Stimulated activated CD4-positive, alpha-beta T cell treated with anti-CD3 and anti-CD28 coated beads, Interleukin-1b, Interleukin-23, amount 100 ng/mL, for 48 hours (primary cell): Measurements from ENCODE around the gene MPG.
A peak's percentile ranks its signal among the peaks of the same experiment; 100 is the strongest.
"Not testable (repeated sequence)": the region's sequence is repeated elsewhere in the genome, so short reads cannot be mapped to it uniquely, and the experiment has no call there.

Experiments used
- DNase-seq: peaks from one replicate; pipeline ENCODE4 v3.0.0-alpha.2; 2020

MPG gene, protein sequence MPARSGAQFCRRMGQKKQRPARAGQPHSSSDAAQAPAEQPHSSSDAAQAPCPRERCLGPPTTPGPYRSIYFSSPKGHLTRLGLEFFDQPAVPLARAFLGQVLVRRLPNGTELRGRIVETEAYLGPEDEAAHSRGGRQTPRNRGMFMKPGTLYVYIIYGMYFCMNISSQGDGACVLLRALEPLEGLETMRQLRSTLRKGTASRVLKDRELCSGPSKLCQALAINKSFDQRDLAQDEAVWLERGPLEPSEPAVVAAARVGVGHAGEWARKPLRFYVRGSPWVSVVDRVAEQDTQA

DNA sequence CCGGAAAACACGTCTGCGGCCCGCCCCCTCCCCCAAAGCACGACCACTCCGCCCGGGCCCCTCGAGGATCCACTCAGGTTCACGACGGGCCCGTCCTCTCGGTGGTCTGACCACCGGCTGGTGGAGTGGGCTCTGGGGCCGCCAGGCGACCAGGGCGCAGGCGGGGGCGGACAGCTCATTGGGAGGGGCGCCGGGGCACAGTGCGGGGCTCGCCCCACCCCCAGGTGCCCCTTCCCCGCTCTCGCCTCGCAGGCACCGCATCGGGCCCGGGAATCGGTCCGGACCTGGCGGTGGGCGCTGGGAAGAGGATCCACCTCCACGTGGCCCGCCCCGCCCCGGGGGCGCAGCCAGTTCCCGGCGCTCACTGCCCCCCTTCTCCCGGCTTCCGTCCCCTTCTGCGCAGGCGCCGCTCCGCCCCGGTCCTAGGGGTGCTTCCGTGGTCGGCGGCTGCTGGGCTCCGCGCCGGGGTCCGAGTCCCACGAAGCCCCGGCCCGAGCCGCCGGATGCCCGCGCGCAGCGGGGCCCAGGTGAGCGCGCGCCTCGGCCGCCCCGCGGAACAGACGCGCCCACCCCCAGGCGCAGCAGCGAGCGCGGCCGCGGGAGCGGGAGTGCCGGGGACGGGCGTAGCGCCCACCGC, at the start of gene MPG:
TSS of gene MPG (plus strand) at position 419 of the 637 bp plus-strand sequence. CDS start at position 504, 85 bp downstream.
- peak; percentile 76 for DNase-seq

DNA sequence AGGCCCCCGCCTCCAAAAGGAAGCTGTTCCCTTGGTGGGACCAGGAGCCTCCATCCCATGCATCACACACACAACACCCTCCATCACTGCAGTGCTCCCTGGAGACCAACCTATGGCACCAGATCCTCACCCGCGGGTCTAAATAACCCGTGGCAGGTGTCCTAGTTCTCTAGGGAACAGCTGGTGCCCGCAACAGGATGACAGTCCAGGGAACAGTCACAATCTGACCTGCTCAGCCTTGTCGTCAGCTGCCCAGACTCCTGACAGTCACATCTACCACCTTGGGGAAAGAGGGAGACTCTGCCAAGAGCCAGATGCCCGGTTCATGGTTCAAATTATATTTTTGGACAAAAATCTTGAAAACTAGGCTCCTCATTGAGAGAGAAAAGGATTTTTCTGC, 47.4 kb upstream of the MPG start:
- not testable (repeated sequence) for DNase-seq

DNA sequence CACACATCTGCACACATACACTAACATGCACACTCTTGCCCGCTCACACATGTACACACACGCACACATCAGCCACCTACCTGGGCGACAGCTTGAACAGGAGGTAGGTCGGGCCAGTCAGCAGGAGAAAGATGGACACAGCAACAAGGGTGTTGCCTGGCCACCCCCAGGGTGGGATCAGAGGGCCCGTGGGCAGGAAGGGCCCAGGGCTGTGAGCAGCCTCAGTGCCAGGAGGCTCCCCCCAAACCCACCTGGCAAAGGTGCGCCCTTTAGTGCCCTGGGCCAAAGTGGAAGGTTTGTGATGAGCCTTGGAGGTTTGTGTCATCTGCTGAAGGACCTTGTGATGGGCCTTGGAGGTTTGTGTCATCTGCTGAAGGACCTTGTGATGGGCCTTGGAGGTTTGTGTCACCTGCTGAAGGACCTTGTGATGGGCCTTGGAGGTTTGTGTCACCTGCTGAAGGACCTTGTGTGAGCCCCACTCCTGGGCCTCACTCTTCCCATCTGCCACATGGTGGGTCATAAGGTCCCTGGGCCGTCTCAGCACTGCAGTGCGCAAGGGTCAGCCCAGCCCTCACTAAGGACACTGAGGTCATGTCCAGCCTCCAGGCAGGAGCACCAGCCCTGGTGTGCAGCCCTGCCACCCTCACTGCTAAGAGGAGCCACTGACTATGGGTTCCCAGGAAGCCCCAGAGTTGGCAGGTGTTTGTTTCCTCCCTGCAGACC, 44.7 kb upstream of the MPG start:
- DNase-seq = not testable (repeated sequence)

DNA sequence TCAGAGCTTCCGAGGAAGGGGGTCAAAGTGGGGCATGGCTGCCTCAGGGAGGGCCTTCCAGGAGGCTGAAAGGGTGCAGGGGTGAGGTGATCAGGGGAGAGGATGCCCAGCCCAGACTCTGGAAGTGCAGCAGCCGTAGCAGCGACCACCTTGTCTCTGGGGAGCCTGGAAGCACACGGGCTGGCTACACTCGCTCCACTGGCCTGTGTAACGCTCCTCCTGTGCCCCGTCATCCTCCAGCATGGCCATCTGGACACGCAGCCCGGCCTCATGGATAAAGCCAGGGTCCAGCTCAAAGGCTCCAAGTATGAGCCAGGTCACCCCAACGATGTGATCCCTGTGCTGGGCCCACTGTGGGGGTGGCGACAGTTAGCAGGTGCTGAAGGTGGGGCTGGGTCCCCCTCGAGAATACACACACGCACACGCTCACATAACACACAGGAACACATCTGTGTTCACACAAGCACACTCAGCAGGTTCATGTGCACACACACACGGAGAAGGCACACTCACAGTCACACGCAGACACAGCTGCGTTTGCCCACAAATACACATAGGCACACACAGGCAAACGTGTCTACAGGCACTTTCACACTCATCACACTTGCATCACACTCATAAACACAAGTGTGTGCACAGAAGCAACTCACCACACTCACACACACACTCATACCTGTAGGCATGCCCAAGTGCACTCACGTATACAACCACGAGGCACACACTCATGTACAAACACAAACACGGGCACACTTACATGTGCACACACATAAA, 44.0 kb upstream of the MPG start:
- DNase-seq = no peak

- no peak for DNase-seq
These were observed 43.4 kb upstream of the MPG start for GRCh38 chr16:34648-34987.

- no peak for DNase-seq
These were observed 42.9 kb upstream of the MPG start for GRCh38 chr16:35011-35677.

DNA sequence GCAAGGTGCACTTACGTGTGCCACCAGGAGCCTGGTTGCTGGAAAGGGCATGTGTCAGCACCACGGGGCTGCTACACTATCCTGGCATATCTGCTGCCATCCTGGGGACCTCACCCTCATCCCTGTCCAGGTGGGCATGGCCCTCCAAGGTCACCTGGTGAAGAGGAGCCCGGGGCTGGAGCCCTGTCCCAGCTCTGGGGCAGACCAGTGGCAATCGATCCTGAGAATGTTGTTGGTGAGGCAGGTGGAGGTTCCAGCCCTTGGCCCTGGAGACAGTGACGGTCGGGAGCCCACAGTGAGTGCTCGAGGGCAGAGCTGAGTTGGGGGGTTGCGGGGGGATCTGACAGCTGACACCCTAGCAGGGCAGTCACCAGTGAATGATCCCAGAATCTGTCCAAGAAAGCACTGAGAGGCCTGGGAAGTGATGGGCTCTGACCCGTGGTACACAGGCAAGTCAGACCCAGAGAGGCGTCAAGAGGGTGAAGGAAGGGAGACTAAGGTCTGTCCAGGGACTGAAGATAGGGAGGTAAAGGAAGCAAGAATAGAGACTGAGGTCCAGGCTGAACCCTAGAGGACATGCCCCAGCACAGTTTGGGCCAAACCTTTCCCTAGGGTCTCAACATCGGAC, 42.2 kb upstream of the MPG start:
- no peak for DNase-seq

- no peak for DNase-seq
These were observed 41.6 kb upstream of the MPG start for GRCh38 chr16:36336-36984.

DNA sequence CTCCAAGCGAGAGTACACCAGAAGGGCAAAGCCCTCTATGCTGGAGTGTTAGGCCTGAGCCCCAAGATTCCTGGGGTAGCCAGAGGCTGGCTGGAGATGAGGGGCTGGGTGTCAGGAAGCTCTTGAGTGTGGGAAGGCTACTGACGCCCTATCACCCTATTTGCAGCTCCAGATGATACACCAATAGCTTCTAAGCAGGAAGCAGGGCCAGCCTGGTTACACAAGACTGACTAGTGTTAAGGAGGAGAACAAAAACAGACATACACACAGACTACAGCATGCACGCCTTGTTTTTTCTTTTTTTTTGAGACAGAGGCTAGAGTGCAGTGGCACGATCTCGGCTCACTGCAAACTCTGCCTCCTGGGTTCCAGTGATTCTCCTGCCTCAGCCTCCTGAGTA, 40.5 kb upstream of the MPG start:
- no peak for DNase-seq

DNA sequence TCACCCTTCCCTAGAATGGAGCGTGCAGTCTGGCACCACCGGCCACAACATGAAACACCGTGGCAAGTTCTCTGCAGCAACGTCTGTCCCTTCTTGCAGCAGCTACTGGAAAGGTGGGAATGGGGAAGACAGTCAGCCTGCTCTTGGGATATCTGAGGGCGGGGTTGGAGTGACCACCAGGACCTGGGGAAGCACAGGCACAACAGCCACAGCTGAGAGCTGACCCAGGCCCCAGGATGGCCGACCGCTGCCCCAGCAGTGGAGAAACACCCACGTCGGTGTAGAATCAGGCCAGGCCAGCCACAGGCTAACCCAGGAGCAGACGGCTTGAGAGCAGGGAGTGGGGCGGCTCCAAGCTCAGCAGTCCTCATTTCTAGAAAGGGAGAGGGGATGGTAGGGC, 39.8 kb upstream of the MPG start:
- DNase-seq = not testable (repeated sequence)

DNA sequence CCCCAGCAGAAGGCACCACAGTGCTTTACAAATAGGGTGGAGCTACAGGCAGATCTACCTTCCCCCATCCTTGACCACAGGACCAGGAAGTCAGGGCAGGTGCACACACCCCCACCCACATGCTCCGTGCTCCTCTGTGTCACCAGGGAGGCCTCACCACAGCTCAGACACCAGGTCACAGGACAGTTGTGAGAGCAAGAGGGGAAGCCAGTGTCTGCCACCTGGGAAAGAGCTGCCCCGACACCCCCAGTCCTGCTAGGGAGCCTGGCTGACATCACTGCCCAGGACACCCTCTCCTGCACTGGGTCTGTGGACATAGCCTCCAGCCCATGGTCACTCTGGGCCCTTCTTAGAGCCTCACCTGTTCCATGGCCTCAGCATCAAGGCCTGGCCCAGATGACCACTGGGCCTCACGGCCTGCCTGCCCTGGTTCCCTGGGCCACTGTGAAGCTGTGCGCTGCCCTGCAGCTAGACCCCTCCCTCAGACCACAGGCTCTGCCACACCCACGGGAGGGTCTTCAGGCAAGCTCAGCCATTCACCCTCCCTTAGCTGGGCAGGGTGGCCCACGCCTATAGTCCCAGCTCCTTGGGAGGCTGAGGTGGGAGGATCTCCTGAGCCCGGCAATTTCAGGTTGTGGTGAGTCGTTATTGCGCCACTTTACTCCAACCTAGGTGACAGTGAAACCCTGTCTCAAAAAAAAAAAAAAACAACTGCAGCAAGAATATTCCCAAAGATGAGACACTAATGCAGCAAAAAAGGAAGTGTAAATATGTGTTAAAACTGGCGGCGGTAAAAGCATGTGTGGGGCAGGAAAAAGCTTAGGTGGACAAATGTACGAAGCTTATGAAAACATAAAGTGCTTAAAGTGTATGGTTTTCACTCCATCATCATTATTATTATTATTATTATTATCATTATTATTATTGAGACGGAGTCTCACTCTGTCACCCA, 38.8 kb upstream of the MPG start:
- DNase-seq = peak; percentile 50

GRCh38 chr16:41439-42068, 36.5 kb upstream of the MPG start:
- DNase-seq = no peak

GRCh38 chr16:42069-42457, 36.0 kb upstream of the MPG start:
- no peak for DNase-seq

DNA sequence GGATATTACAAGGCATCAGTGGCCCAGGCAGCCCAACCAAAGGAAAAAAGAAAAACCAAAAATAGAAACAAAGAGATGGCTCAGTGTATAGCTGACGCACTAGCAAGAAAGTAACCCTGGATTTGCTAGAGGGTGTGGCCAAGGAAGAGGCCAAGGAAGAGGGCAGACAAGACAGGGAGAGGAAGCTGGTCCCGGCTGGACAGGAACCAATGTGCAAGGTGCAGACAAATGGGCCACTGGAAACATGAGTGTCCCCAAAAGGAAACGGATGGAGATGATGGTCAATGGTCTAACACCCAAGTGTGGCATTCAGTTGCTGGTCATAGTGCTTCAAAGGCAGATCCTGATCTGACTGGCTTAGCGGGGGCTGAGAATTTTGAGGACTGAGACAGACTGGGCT, 35.3 kb upstream of the MPG start:
- no peak for DNase-seq

DNA sequence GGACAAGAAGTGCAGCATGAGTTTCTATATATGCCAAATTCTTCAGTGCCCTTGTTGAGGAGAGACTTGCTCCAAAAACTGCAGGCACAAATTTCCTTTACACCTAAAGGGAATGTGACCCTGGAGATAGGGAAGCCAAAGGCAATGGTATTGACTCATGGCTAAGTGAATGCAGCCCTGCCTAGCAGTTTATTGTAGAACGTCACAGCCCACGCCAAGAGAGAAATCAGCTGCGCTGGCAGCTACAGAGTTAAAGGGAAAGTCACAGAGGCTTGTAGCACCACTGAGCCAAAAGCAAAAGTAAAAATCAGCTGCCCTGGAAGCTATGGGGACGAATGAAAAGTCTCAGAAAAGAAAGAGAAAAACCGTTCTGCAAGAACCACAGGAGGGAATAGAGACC, 34.7 kb upstream of the MPG start:
- no peak for DNase-seq

- no peak for DNase-seq
These were observed 33.4 kb upstream of the MPG start for GRCh38 chr16:44655-45054.

DNA sequence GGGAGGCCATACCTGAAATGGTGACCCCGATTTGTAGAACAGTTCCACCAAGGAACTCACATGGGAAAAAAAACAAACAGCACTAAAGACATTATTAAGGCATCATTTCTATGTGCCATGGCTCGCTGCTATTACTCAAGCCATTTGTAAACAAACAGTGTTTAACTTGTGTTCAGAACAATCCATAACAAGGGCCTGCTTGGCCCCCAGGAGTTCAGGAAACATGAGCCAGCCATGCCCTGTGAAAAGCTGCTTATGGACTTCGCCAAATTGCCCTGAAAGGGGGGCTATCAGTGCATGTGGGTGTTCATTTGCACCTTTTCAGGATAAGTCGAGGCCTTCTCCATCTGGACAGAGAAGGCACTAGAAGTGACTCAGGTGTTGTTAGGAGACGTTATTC, 32.6 kb upstream of the MPG start:
- DNase-seq = no peak

DNA sequence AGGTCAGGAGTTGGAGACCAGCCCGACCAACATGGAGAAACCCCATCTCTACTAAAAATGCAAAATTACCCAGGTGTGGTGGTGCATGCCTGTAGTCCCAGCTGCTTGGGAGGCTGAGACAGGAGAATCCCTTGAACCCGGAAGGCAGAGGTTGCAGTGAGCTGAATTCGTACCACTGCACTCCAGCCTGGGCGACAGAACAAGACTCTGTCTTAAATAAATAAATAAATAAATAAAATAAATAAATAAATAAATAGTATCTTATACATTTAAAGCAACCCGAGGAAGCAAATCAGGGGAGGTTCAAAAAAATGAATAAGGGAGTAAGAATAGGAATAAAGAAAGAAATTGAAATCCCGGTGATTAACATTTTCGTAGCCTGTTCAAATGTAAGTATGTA, 31.5 kb upstream of the MPG start:
- not testable (repeated sequence) for DNase-seq

GRCh38 chr16:47234-47633, 30.8 kb upstream of the MPG start:
- no peak for DNase-seq
